ENCODE results near the gene MRGPRF. TPM values are rescaled to one million over a fixed set of nuclear protein-coding genes. Genes with fewer than 3 reads are reported as not detected.

The MRGPRF gene
- total RNA-seq, 2 donors from 2014 or later: 3.7 to 4.7 TPM

GRCh38 chr11:69009441-69010211 lies 3.4 kb downstream of the MRGPRF start:
- DNase-seq: peak; percentile 44
- Mint-ChIP-seq H3K27me3 (ENCODE audit: insufficient read depth) (peaks cover 12% of the 10 kb centered on the region), H3K27ac (no peak overlapping the region), H3K9me3 (no peaks in the 10 kb centered on the region), H3K4me1 (peaks cover 33% of the 10 kb centered on the region), H3K36me3 (ENCODE audit: low read depth) (no peaks in the 10 kb centered on the region), H3K4me3 (no peak overlapping the region)
- Histone ChIP-seq H3K27me3 (ENCODE audit: control insufficient read depth, insufficient read depth, low read length, poor library complexity, severe bottlenecking) (no peaks in the 10 kb centered on the region), H3K4me1 (ENCODE audit: control insufficient read depth, insufficient read depth, low read length) (peaks cover 22% of the 10 kb centered on the region), H3K4me3 (ENCODE audit: low read length) (no peak overlapping the region), H3K27ac (ENCODE audit: low read depth, low read length) (no peak overlapping the region), H3K9me3 (ENCODE audit: control insufficient read depth, low read length) (no peaks in the 10 kb centered on the region), H3K36me3 (ENCODE audit: control insufficient read depth, insufficient read depth, low read length) (no peaks in the 10 kb centered on the region), H3K9ac (ENCODE audit: extremely low read depth, low read length, poor library complexity, severe bottlenecking) (no peak overlapping the region)
- WGBS, 2 experiments (ENCODE audit: insufficient coverage in 1 of 2, insufficient read length in 1 of 2): 93 to 99% methylated on average over 8 to 16 of the region's 16 CpGs
- TF ChIP-seq CTCF (conservative IDR thresholded peaks at IDR 0.05): no peak

- Histone ChIP-seq H3K4me3 (ENCODE audit: low read length) (no peak overlapping the region), H3K4me1 (ENCODE audit: control insufficient read depth, insufficient read depth, low read length) (peaks cover 25% of the 10 kb centered on the region), H3K27ac (ENCODE audit: low read depth, low read length) (no peak overlapping the region), H3K9me3 (ENCODE audit: control insufficient read depth, low read length) (no peaks in the 10 kb centered on the region), H3K9ac (ENCODE audit: extremely low read depth, low read length, poor library complexity, severe bottlenecking) (no peak overlapping the region), H3K36me3 (ENCODE audit: control insufficient read depth, insufficient read depth, low read length) (no peaks in the 10 kb centered on the region), H3K27me3 (ENCODE audit: control insufficient read depth, insufficient read depth, low read length, poor library complexity, severe bottlenecking) (no peaks in the 10 kb centered on the region)
- DNase-seq: peak; percentile 62
- Mint-ChIP-seq H3K4me3 (no peak overlapping the region), H3K4me1 (peaks cover 26% of the 10 kb centered on the region), H3K27me3 (ENCODE audit: insufficient read depth) (peaks cover 12% of the 10 kb centered on the region), H3K27ac (no peak overlapping the region), H3K9me3 (no peaks in the 10 kb centered on the region), H3K36me3 (ENCODE audit: low read depth) (no peaks in the 10 kb centered on the region)
- no peak for TF ChIP-seq CTCF (conservative IDR thresholded peaks at IDR 0.05)
- WGBS, 2 experiments (ENCODE audit: insufficient coverage in 1 of 2, insufficient read length in 1 of 2): 83 to 84% methylated on average over 12 to 17 of the region's 17 CpGs
Measured at GRCh38 chr11:69008737-69009440, 4.2 kb downstream of the MRGPRF start.

- H3K9ac ChIP-seq (ENCODE audit: extremely low read depth, low read length, poor library complexity, severe bottlenecking): no peak overlapping the region
- no peaks in the 10 kb centered on the region for H3K27me3 ChIP-seq (ENCODE audit: control insufficient read depth, insufficient read depth, low read length, poor library complexity, severe bottlenecking)
- peaks cover 25% of the 10 kb centered on the region for H3K4me1 Mint-ChIP-seq
- H3K9me3 ChIP-seq (ENCODE audit: control insufficient read depth, low read length): no peaks in the 10 kb centered on the region
- DNase-seq: peak; percentile 37
- peaks cover 18% of the 10 kb centered on the region for H3K4me1 ChIP-seq (ENCODE audit: control insufficient read depth, insufficient read depth, low read length)
- 85 to 95% methylated on average over 4 to 8 of the region's 8 CpGs for WGBS, 2 experiments (ENCODE audit: insufficient coverage in 1 of 2, insufficient read length in 1 of 2)
- H3K27ac ChIP-seq (ENCODE audit: low read depth, low read length): no peak overlapping the region
- H3K36me3 ChIP-seq (ENCODE audit: control insufficient read depth, insufficient read depth, low read length): no peaks in the 10 kb centered on the region
- H3K4me3 Mint-ChIP-seq: no peak overlapping the region
- H3K36me3 Mint-ChIP-seq (ENCODE audit: low read depth): no peaks in the 10 kb centered on the region
- no peak overlapping the region for H3K27ac Mint-ChIP-seq
- H3K9me3 Mint-ChIP-seq: no peaks in the 10 kb centered on the region
- no peak overlapping the region for H3K4me3 ChIP-seq (ENCODE audit: low read length)
- no peak for TF ChIP-seq CTCF (conservative IDR thresholded peaks at IDR 0.05)
- H3K27me3 Mint-ChIP-seq (ENCODE audit: insufficient read depth): peaks cover 12% of the 10 kb centered on the region
Measured at GRCh38 chr11:69007975-69008381, 5.1 kb downstream of the MRGPRF start.

Measured in endodermal cell (in vitro differentiated cells).